GM19025 (cell line): ENCODE measurements around the gene SOSTDC1.
"Not testable (repeated sequence)": the region's sequence is repeated elsewhere in the genome, so short reads cannot be mapped to it uniquely, and the experiment has no call there.

ENCODE experiments used
- ATAC-seq: cut with Tn5 transposase; IDR thresholded peaks from one replicate; pipeline ENCODE4 v1.9.1; 2021; ENCODE audit warnings: mild to moderate bottlenecking, low read depth, moderate library complexity; ENCODE audit not compliant: unreplicated experiment

Gene SOSTDC1

GRCh38 chr7:16463520-16463919 is 2.0 kb downstream of the SOSTDC1 start:
- ATAC-seq: no peak

- no peak for ATAC-seq
Measured at GRCh38 chr7:16462431-16462889, 3.1 kb downstream of the SOSTDC1 start.

- ATAC-seq: no peak
Measured at GRCh38 chr7:16460789-16461493, 4.6 kb downstream of the SOSTDC1 start.

GRCh38 chr7:16456303-16456702 is 9.2 kb downstream of the SOSTDC1 start:
- not testable (repeated sequence) for ATAC-seq

- no peak for ATAC-seq
Measured at GRCh38 chr7:16455591-16455990, 9.9 kb downstream of the SOSTDC1 start.

GRCh38 chr7:16450366-16450765 is 15.2 kb downstream of the SOSTDC1 start:
- ATAC-seq: no peak

GRCh38 chr7:16447876-16448275 is 17.7 kb downstream of the SOSTDC1 start:
- no peak for ATAC-seq

GRCh38 chr7:16446508-16446907 is 19.0 kb downstream of the SOSTDC1 start:
- no peak for ATAC-seq

GRCh38 chr7:16443871-16444270 is 21.7 kb downstream of the SOSTDC1 start:
- ATAC-seq: not testable (repeated sequence)

GRCh38 chr7:16438988-16439387 is 26.6 kb downstream of the SOSTDC1 start:
- no peak for ATAC-seq

- ATAC-seq: no peak
Measured at GRCh38 chr7:16436306-16436705, 29.2 kb downstream of the SOSTDC1 start.

GRCh38 chr7:16433568-16434122 is 31.9 kb downstream of the SOSTDC1 start:
- no peak for ATAC-seq

- no peak for ATAC-seq
Measured at GRCh38 chr7:16432425-16432731, 33.2 kb downstream of the SOSTDC1 start.

GRCh38 chr7:16431646-16432424 is 33.7 kb downstream of the SOSTDC1 start:
- ATAC-seq: no peak

GRCh38 chr7:16430133-16430532 is 35.4 kb downstream of the SOSTDC1 start:
- no peak for ATAC-seq

- ATAC-seq: no peak
Measured at GRCh38 chr7:16428672-16429071, 36.9 kb downstream of the SOSTDC1 start.

GRCh38 chr7:16428182-16428581 is 37.4 kb downstream of the SOSTDC1 start:
- ATAC-seq: no peak

GRCh38 chr7:16423761-16424160 is 41.8 kb downstream of the SOSTDC1 start:
- no peak for ATAC-seq

- ATAC-seq: no peak
Measured at GRCh38 chr7:16422917-16423316, 42.6 kb downstream of the SOSTDC1 start.

GRCh38 chr7:16422103-16422435 is 43.5 kb downstream of the SOSTDC1 start:
- no peak for ATAC-seq

GRCh38 chr7:16421333-16422102 is 44.0 kb downstream of the SOSTDC1 start, which contains the start of gene CRPPA:
CRPPA (minus strand) TSS chr7:16421538; CDS start chr7:16421322, 216 bp downstream.
- peak; percentile 37 for ATAC-seq
